Activated T-helper 1 cell treated with anti-CD3 and anti-CD28 coated beads, Interleukin-12 subunit alpha, Interleukin-12 subunit beta, Interleukin-2, Interleukin-4 antibody, amounts not matched to agents 30 ng/mL and 10 ng/mL and 1 ng/mL, durations not matched to agents 14 hours and 24 hours and 36 hours (primary cell): ENCODE measurements around the gene CILP2. TPM values are rescaled to one million over a fixed set of nuclear protein-coding genes. Genes with fewer than 3 reads are reported as not detected.

Source experiments
- DNase-seq: peaks from one replicate; pipeline ENCODE4 v3.0.0; 2021; ENCODE audit warnings: low spot score
- H3K27ac Mint-ChIP-seq: one replicate; pipeline ENCODE4 v1.8.0; 2021; ENCODE audit warnings: mild to moderate bottlenecking, mixed read lengths
- H3K27me3 Mint-ChIP-seq: one replicate; pipeline ENCODE4 v1.8.0; 2022; ENCODE audit warnings: mild to moderate bottlenecking, moderate library complexity, mixed read lengths; ENCODE audit not compliant: insufficient read depth
- H3K36me3 Mint-ChIP-seq: one replicate; pipeline ENCODE4 v1.8.0; 2021; ENCODE audit warnings: low read depth, mixed read lengths
- H3K4me1 Mint-ChIP-seq: one replicate; pipeline ENCODE4 v1.8.0; 2021; ENCODE audit warnings: low read depth, mixed read lengths
- H3K4me3 Mint-ChIP-seq: one replicate; pipeline ENCODE4 v1.8.0; 2021; ENCODE audit warnings: mild to moderate bottlenecking, moderate library complexity, mixed read lengths
- H3K9me3 Mint-ChIP-seq: one replicate; pipeline ENCODE4 v1.8.0; 2021; ENCODE audit warnings: mixed read lengths
- intact Hi-C: fragments of 100-400 bp; cut with micrococcal nuclease; formaldehyde crosslinking; loops from one replicate; pipeline ENCODE4 v1.15.1; 2024
- total RNA-seq: library from RNA; stranded (reverse); gene quantifications from 2 replicates; pipeline ENCODE4 v1.2.3, GENCODE V29; 2022

CILP2 gene
- total RNA-seq, 1 donor from 2014 or later = 0.26 TPM

GRCh38 chr19:19528721-19529490 is 9.2 kb upstream of the CILP2 start, which contains the start of gene YJEFN3:
YJEFN3 (plus strand) TSS chr19:19528911; CDS start chr19:19528933, 22 bp downstream.
- H3K4me1 Mint-ChIP-seq = peaks cover 3% of the 10 kb centered on the region
- DNase-seq = no peak
- H3K4me3 Mint-ChIP-seq = no peak within 1 kb of the TSS
- peaks cover 9% of the 10 kb centered on the region for H3K36me3 Mint-ChIP-seq
- intact Hi-C loops = no loop called here
- H3K9me3 Mint-ChIP-seq = no peaks in the 10 kb centered on the region
- no peaks in the 10 kb centered on the region for H3K27me3 Mint-ChIP-seq
- H3K27ac Mint-ChIP-seq = no peak within 1 kb of the TSS

- H3K27ac Mint-ChIP-seq = no peak overlapping the region
- H3K27me3 Mint-ChIP-seq = no peaks in the 10 kb centered on the region
- peaks cover 7% of the 10 kb centered on the region for H3K4me1 Mint-ChIP-seq
- peaks cover 9% of the 10 kb centered on the region for H3K36me3 Mint-ChIP-seq
- intact Hi-C loops = loop anchor here (5.0 kb wide), 1 partner anchor 337 kb away; the partner anchor contains the start of gene ZNF253
- no peak overlapping the region for H3K4me3 Mint-ChIP-seq
- DNase-seq = no peak
- H3K9me3 Mint-ChIP-seq = no peaks in the 10 kb centered on the region
Observed at GRCh38 chr19:19529783-19530422, 8.2 kb upstream of the CILP2 start.

GRCh38 chr19:19530423-19530804 is 7.7 kb upstream of the CILP2 start:
- H3K27me3 Mint-ChIP-seq = no peaks in the 10 kb centered on the region
- no peak overlapping the region for H3K4me3 Mint-ChIP-seq
- no peak for DNase-seq
- peaks cover 7% of the 10 kb centered on the region for H3K4me1 Mint-ChIP-seq
- intact Hi-C loops = loop anchor here (5.0 kb wide), 1 partner anchor 337 kb away; the partner anchor contains the start of gene ZNF253
- H3K36me3 Mint-ChIP-seq = peaks cover 9% of the 10 kb centered on the region
- H3K9me3 Mint-ChIP-seq = no peaks in the 10 kb centered on the region
- no peak overlapping the region for H3K27ac Mint-ChIP-seq

GRCh38 chr19:19530889-19531288 is 7.2 kb upstream of the CILP2 start:
- Mint-ChIP-seq H3K27ac (no peak overlapping the region), H3K4me1 (peaks cover 7% of the 10 kb centered on the region), H3K27me3 (no peaks in the 10 kb centered on the region), H3K9me3 (no peaks in the 10 kb centered on the region), H3K4me3 (no peak overlapping the region), H3K36me3 (peaks cover 9% of the 10 kb centered on the region)
- no peak for DNase-seq
- intact Hi-C loops = loop anchor here (5.0 kb wide), 1 partner anchor 336 kb away; the partner anchor contains the start of gene ZNF253

- peak; percentile 79 for DNase-seq
- H3K4me3 Mint-ChIP-seq = no peak overlapping the region
- no peaks in the 10 kb centered on the region for H3K9me3 Mint-ChIP-seq
- H3K4me1 Mint-ChIP-seq = peaks cover 7% of the 10 kb centered on the region
- H3K27ac Mint-ChIP-seq = peak overlapping the region; percentile 67
- peaks cover 11% of the 10 kb centered on the region for H3K36me3 Mint-ChIP-seq
- H3K27me3 Mint-ChIP-seq = peaks cover 3% of the 10 kb centered on the region
- intact Hi-C loops = loop anchor here (1.0 to 5.0 kb wide), 3 partner anchors 111 to 427 kb away; partner anchors contain the start of genes GMIP and ZNF253
Observed at GRCh38 chr19:19531951-19532805, 5.9 kb upstream of the CILP2 start.

GRCh38 chr19:19532806-19533701 is 5.0 kb upstream of the CILP2 start:
- intact Hi-C loops = loop anchor here (1.0 to 5.0 kb wide), 3 partner anchors 110 to 426 kb away; partner anchors contain the start of genes GMIP and ZNF253
- H3K27ac Mint-ChIP-seq = no peak overlapping the region
- DNase-seq = no peak
- no peaks in the 10 kb centered on the region for H3K9me3 Mint-ChIP-seq
- H3K4me1 Mint-ChIP-seq = peaks cover 11% of the 10 kb centered on the region
- H3K27me3 Mint-ChIP-seq = peaks cover 7% of the 10 kb centered on the region
- H3K36me3 Mint-ChIP-seq = peaks cover 11% of the 10 kb centered on the region
- H3K4me3 Mint-ChIP-seq = no peak overlapping the region

- no peak overlapping the region for H3K27ac Mint-ChIP-seq
- no peak for DNase-seq
- H3K4me1 Mint-ChIP-seq = peaks cover 16% of the 10 kb centered on the region
- H3K4me3 Mint-ChIP-seq = no peak overlapping the region
- H3K27me3 Mint-ChIP-seq = peaks cover 10% of the 10 kb centered on the region
- intact Hi-C loops = loop anchor here (5.0 kb wide), 1 partner anchor 333 kb away; the partner anchor contains the start of gene ZNF253
- H3K36me3 Mint-ChIP-seq = peaks cover 11% of the 10 kb centered on the region
- H3K9me3 Mint-ChIP-seq = no peaks in the 10 kb centered on the region
Observed at GRCh38 chr19:19533841-19534240, 4.2 kb upstream of the CILP2 start.

GRCh38 chr19:19534556-19535265 is 3.4 kb upstream of the CILP2 start:
- Mint-ChIP-seq H3K27ac (no peak overlapping the region), H3K4me1 (peaks cover 17% of the 10 kb centered on the region), H3K4me3 (no peak overlapping the region), H3K27me3 (peaks cover 15% of the 10 kb centered on the region), H3K36me3 (peaks cover 11% of the 10 kb centered on the region), H3K9me3 (no peaks in the 10 kb centered on the region)
- intact Hi-C loops = loop anchor here (5.0 kb wide), 1 partner anchor 333 kb away; the partner anchor contains the start of gene ZNF253
- DNase-seq = no peak

- peaks cover 18% of the 10 kb centered on the region for H3K4me1 Mint-ChIP-seq
- no peak overlapping the region for H3K27ac Mint-ChIP-seq
- H3K36me3 Mint-ChIP-seq = peaks cover 11% of the 10 kb centered on the region
- DNase-seq = no peak
- no peak overlapping the region for H3K4me3 Mint-ChIP-seq
- H3K27me3 Mint-ChIP-seq = peaks cover 15% of the 10 kb centered on the region
- intact Hi-C loops = no loop called here
- no peaks in the 10 kb centered on the region for H3K9me3 Mint-ChIP-seq
Observed at GRCh38 chr19:19535311-19536191, 2.5 kb upstream of the CILP2 start.

GRCh38 chr19:19537075-19538048 is 703 bp upstream of the CILP2 start:
- H3K4me3 Mint-ChIP-seq = peak overlapping the region; percentile 49
- H3K27me3 Mint-ChIP-seq = peaks cover 18% of the 10 kb centered on the region
- no peaks in the 10 kb centered on the region for H3K9me3 Mint-ChIP-seq
- intact Hi-C loops = no loop called here
- H3K36me3 Mint-ChIP-seq = peaks cover 5% of the 10 kb centered on the region
- H3K27ac Mint-ChIP-seq = no peak overlapping the region
- no peak for DNase-seq
- peaks cover 33% of the 10 kb centered on the region for H3K4me1 Mint-ChIP-seq
